ENCODE results near the gene S100A14. TPM values are rescaled to one million over a fixed set of nuclear protein-coding genes. Genes with fewer than 3 reads are reported as not detected.
A peak's percentile ranks its signal among the peaks of the same experiment; 100 is the strongest.
"Not testable (repeated sequence)": the region's sequence is repeated elsewhere in the genome, so short reads cannot be mapped to it uniquely, and the experiment has no call there.

S100A14 gene
- total RNA-seq, 1 donor from 2014 or later: 43.8 TPM

- TF ChIP-seq CTCF (conservative IDR thresholded peaks at IDR 0.05; ENCODE audit: low read depth, low read length): no peak
- H3K4me3 ChIP-seq (ENCODE audit: low read depth, low read length): no peak overlapping the region
- DNase-seq (ENCODE audit: low read depth): no peak
These were observed 37.2 kb downstream of the S100A14 start for GRCh38 chr1:153578936-153579335.

- no peak for TF ChIP-seq CTCF (conservative IDR thresholded peaks at IDR 0.05; ENCODE audit: low read depth, low read length)
- H3K4me3 ChIP-seq (ENCODE audit: low read depth, low read length): no peak overlapping the region
- DNase-seq (ENCODE audit: low read depth): no peak
These were observed 37.6 kb downstream of the S100A14 start for GRCh38 chr1:153578490-153578889.

GRCh38 chr1:153577624-153578051, 38.5 kb downstream of the S100A14 start:
- H3K4me3 ChIP-seq (ENCODE audit: low read depth, low read length): no peak overlapping the region
- no peak for TF ChIP-seq CTCF (conservative IDR thresholded peaks at IDR 0.05; ENCODE audit: low read depth, low read length)
- no peak for DNase-seq (ENCODE audit: low read depth)

- TF ChIP-seq CTCF (conservative IDR thresholded peaks at IDR 0.05; ENCODE audit: low read depth, low read length): no peak
These were observed 39.0 kb downstream of the S100A14 start for GRCh38 chr1:153577138-153577537.

GRCh38 chr1:153575497-153575896, 40.6 kb downstream of the S100A14 start:
- H3K4me3 ChIP-seq (ENCODE audit: low read depth, low read length); DNase-seq (ENCODE audit: low read depth): not testable (repeated sequence)

More at GRCh38 chr1:153577138-153577537, 39.0 kb downstream of the S100A14 start:
- H3K4me3 ChIP-seq (ENCODE audit: low read depth, low read length): no peak overlapping the region
- no peak for DNase-seq (ENCODE audit: low read depth)

- not testable (repeated sequence) for DNase-seq (ENCODE audit: low read depth); H3K4me3 ChIP-seq (ENCODE audit: low read depth, low read length)
These were observed 41.0 kb downstream of the S100A14 start for GRCh38 chr1:153575081-153575491.

GRCh38 chr1:153573351-153573750, 42.8 kb downstream of the S100A14 start:
- DNase-seq (ENCODE audit: low read depth): no peak
- H3K4me3 ChIP-seq (ENCODE audit: low read depth, low read length): no peak overlapping the region
- no peak for TF ChIP-seq CTCF (conservative IDR thresholded peaks at IDR 0.05; ENCODE audit: low read depth, low read length)

- no peak overlapping the region for H3K4me3 ChIP-seq (ENCODE audit: low read depth, low read length)
- peak; percentile 57 for DNase-seq (ENCODE audit: low read depth)
- peak; percentile 99 for TF ChIP-seq CTCF (conservative IDR thresholded peaks at IDR 0.05; ENCODE audit: low read depth, low read length)
These were observed 43.5 kb downstream of the S100A14 start for GRCh38 chr1:153572569-153573015.

Measured in epithelial cell of proximal tubule (primary cell).